Activated B cell treated with CpG ODN at 0.5 μM for 24 hours (primary cell): ENCODE results near the gene ZNF600. TPM values are rescaled to one million over a fixed set of nuclear protein-coding genes. Genes with fewer than 3 reads are reported as not detected.
"Not testable (repeated sequence)": the region's sequence is repeated elsewhere in the genome, so short reads cannot be mapped to it uniquely, and the experiment has no call there.

Source experiments
- ATAC-seq: fragments of 200-7000 bp; cut with Tn5 transposase; one replicate; pipeline ENCODE4 v1.10.0; 2021; ENCODE audit warnings: low read depth, mild to moderate bottlenecking, moderate library complexity
- CTCF ChIA-PET: fragments of 350-600 bp; sonication (Branson Sonifier 250); formaldehyde crosslinking; loops from one replicate; lab custom pipeline; 2021; ENCODE audit warnings: antibody characterized with exemption; lab: Charles Lee
- POLR2A ChIA-PET: fragments of 350-600 bp; sonication (Branson Sonifier 250); formaldehyde crosslinking; loops from one replicate; lab custom pipeline; 2021; ENCODE audit warnings: antibody characterized with exemption; lab: Charles Lee
- DNase-seq: peaks from one replicate; pipeline ENCODE4 v3.0.0; 2022
- H3K27ac Mint-ChIP-seq: one replicate; pipeline ENCODE4 v1.8.0; 2020; ENCODE audit warnings: mixed read lengths
- H3K27me3 Mint-ChIP-seq: one replicate; pipeline ENCODE4 v1.8.0; 2021; ENCODE audit warnings: mixed read lengths
- H3K36me3 Mint-ChIP-seq: one replicate; pipeline ENCODE4 v1.8.0; 2021; ENCODE audit warnings: low read depth, mixed read lengths
- H3K4me1 Mint-ChIP-seq: one replicate; pipeline ENCODE4 v1.8.0; 2021; ENCODE audit warnings: mixed read lengths
- H3K4me3 Mint-ChIP-seq: one replicate; pipeline ENCODE4 v1.8.0; 2020; ENCODE audit warnings: mild to moderate bottlenecking, mixed read lengths
- H3K9me3 Mint-ChIP-seq: one replicate; pipeline ENCODE4 v1.8.0; 2020; ENCODE audit warnings: mixed read lengths
- CTCF ChIP-seq: fragments of 200-600 bp; IDR thresholded peaks from one replicate; pipeline ENCODE4 v1.8.0; 2022; ENCODE audit warnings: antibody characterized with exemption, mild to moderate bottlenecking
- intact Hi-C: fragments of 100-400 bp; cut with micrococcal nuclease; formaldehyde crosslinking; loops from one replicate; pipeline ENCODE4 v1.15.1; 2024
- total RNA-seq: library from RNA; stranded (reverse); gene quantifications from 2 replicates; pipeline ENCODE4 v1.2.3, GENCODE V29; 2022

Gene ZNF600
- total RNA-seq, 1 donor from 2014 or later, result 30.5 TPM

DNA sequence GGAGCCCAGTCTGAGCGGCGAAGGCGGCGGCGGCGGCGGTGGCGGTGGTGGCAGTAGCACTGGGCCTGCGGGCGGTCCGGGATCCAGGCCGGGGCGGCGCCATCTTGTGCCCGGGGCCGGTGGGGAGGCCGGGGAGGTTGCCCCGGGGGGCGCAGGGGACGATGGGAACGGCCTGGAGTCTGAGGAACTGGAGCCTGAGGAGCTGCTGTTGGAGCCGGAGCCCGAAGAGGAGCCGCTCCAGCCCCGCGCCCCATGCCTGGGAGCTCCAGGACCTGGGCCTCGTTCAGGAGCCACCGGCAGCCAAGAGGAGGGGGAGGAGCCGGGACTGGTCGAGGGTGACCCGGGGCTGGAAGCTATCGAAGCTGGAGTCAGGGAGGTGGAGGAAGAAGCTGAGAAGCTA, 23.2 kb upstream of the ZNF600 start:
- DNase-seq (no peak), ATAC-seq (no peak)
- Mint-ChIP-seq H3K4me3 (no peak overlapping the region), H3K27ac (no peak overlapping the region), H3K27me3 (no peaks in the 10 kb centered on the region), H3K9me3 (peaks cover 15% of the 10 kb centered on the region), H3K36me3 (peaks cover 68% of the 10 kb centered on the region), H3K4me1 (no peaks in the 10 kb centered on the region)
- intact Hi-C loops, result no loop called here
- TF ChIP-seq CTCF, result no peak
- ChIA-PET POLR2A (no interaction called here), CTCF (no interaction called here)

GRCh38 chr19:52799950-52800640, 13.5 kb upstream of the ZNF600 start:
- ATAC-seq, DNase-seq, H3K27ac Mint-ChIP-seq, POLR2A ChIA-PET, intact Hi-C loops, H3K4me3 Mint-ChIP-seq, H3K4me1 Mint-ChIP-seq, H3K27me3 Mint-ChIP-seq, CTCF ChIA-PET: not testable (repeated sequence)
- Mint-ChIP-seq H3K36me3 (peaks cover 82% of the 10 kb centered on the region), H3K9me3 (peaks cover 54% of the 10 kb centered on the region)

DNA sequence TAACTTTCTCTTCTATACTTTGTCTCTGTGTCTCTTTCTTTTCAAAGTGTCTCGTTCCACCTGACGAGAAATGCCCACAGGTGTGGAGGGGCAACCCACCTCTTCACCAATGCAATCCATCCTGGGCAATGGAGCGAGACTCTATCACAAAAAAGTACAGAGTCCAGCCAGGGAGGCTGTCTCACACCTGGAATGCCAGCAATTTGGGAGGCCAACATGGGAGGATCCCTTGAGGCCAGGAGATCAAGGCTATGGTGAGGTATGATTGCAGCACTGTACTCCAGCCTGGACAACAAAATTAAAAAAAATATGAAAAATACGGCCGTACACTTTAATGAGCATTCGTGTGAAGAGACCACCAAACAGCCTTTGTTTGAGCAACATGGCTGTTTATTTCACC, 2.8 kb upstream of the ZNF600 start:
- H3K4me3 Mint-ChIP-seq, result peak overlapping the region; percentile 25
- ATAC-seq (no peak), DNase-seq (no peak)
- TF ChIP-seq CTCF, result no peak
- intact Hi-C loops, result loop anchor here (10.0 kb wide), 1 partner anchor 95 kb away; no protein-coding TSS in a partner anchor
- peaks cover 4% of the 10 kb centered on the region for H3K36me3 Mint-ChIP-seq
- peaks cover 28% of the 10 kb centered on the region for H3K4me1 Mint-ChIP-seq
- H3K27me3 Mint-ChIP-seq, result no peaks in the 10 kb centered on the region
- no peak overlapping the region for H3K27ac Mint-ChIP-seq
- CTCF ChIA-PET, result no interaction called here
- POLR2A ChIA-PET, result no interaction called here
- H3K9me3 Mint-ChIP-seq, result peaks cover 7% of the 10 kb centered on the region

DNA sequence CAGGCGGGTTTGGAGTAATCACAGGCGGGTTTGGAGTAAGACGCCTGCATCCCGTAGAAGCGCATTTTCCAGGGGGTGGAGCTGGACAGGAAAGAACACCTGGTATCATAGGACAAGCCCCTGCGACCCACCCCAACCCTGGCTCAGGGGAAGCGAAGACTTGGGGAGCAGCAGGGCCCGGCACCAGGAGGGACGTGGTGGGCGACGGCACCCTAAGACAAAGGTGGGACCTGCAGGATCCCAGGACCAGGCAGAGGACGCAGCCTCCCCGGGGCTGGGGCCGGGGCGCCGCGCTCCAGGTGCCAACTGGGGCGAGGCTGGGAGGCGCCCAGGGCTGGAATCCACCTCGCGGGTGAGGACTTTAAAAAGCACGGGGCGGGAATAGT, 520 bp downstream of the ZNF600 start:
- peaks cover 36% of the 10 kb centered on the region for H3K4me1 Mint-ChIP-seq
- H3K27me3 Mint-ChIP-seq, result no peaks in the 10 kb centered on the region
- ATAC-seq, result peak; percentile 9
- H3K36me3 Mint-ChIP-seq, result peaks cover 21% of the 10 kb centered on the region
- TF ChIP-seq CTCF, result no peak
- ChIA-PET POLR2A (no interaction called here), CTCF (no interaction called here)
- H3K9me3 Mint-ChIP-seq, result no peaks in the 10 kb centered on the region
- intact Hi-C loops, result loop anchor here (1.0 to 10.0 kb wide), 7 partner anchors 51 to 259 kb away; partner anchors contain the start of genes ZNF320, ZNF611, ZNF808 and ZNF816
- peak overlapping the region; percentile 96 for H3K4me3 Mint-ChIP-seq
- DNase-seq, result no peak
- H3K27ac Mint-ChIP-seq, result peak overlapping the region; percentile 90

- no peak for ATAC-seq
- Mint-ChIP-seq H3K9me3 (no peaks in the 10 kb centered on the region), H3K4me3 (peak overlapping the region; percentile 96), H3K36me3 (peaks cover 26% of the 10 kb centered on the region), H3K4me1 (peaks cover 36% of the 10 kb centered on the region), H3K27me3 (no peaks in the 10 kb centered on the region), H3K27ac (peak overlapping the region; percentile 68)
- no peak for DNase-seq
- ChIA-PET CTCF (no interaction called here), POLR2A (interaction anchor here (0.7 kb wide), 1 partner anchor 599 kb away, joined by 3 read pairs; no protein-coding TSS in a partner anchor)
- intact Hi-C loops, result loop anchor here (10.0 kb wide), 1 partner anchor 91 kb away; no protein-coding TSS in a partner anchor
- no peak for TF ChIP-seq CTCF
Observed at GRCh38 chr19:52785506-52785905, 1.1 kb downstream of the ZNF600 start.

- H3K27me3 Mint-ChIP-seq, H3K27ac Mint-ChIP-seq, H3K4me3 Mint-ChIP-seq, POLR2A ChIA-PET, CTCF ChIA-PET, DNase-seq, H3K9me3 Mint-ChIP-seq, ATAC-seq: not testable (repeated sequence)
- Mint-ChIP-seq H3K36me3 (peaks cover 51% of the 10 kb centered on the region), H3K4me1 (peaks cover 39% of the 10 kb centered on the region)
- intact Hi-C loops, result loop anchor here (10.0 kb wide), 1 partner anchor 88 kb away; no protein-coding TSS in a partner anchor
Observed at GRCh38 chr19:52782864-52783263, 3.7 kb downstream of the ZNF600 start.
